ENCODE measurements around the gene SPHKAP. TPM values are rescaled to one million over a fixed set of nuclear protein-coding genes. Genes with fewer than 3 reads are reported as not detected.

Gene SPHKAP
- total RNA-seq, 1 donor from 2014 or later: not detected

DNA sequence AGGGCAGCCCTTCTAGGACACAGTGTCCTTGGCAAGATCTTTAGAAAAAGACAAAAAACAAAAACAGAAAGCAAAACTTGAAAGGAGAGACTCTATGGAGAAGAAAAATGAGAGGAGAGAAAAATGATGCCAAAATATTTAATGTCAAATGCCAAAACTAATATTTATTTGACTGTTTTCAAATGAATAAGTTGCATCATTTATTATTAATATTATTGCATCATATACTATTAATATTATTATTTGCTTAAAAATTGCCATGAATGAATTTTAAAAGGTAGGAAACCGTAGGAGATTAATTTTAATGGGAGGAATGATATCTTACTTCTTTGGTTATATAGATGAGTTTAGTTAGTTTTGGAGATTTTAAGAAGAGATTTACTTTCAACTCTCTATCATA is 165.7 kb downstream of the SPHKAP start:
- TF ChIP-seq, protein P1, sequence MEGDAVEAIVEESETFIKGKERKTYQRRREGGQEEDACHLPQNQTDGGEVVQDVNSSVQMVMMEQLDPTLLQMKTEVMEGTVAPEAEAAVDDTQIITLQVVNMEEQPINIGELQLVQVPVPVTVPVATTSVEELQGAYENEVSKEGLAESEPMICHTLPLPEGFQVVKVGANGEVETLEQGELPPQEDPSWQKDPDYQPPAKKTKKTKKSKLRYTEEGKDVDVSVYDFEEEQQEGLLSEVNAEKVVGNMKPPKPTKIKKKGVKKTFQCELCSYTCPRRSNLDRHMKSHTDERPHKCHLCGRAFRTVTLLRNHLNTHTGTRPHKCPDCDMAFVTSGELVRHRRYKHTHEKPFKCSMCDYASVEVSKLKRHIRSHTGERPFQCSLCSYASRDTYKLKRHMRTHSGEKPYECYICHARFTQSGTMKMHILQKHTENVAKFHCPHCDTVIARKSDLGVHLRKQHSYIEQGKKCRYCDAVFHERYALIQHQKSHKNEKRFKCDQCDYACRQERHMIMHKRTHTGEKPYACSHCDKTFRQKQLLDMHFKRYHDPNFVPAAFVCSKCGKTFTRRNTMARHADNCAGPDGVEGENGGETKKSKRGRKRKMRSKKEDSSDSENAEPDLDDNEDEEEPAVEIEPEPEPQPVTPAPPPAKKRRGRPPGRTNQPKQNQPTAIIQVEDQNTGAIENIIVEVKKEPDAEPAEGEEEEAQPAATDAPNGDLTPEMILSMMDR (conservative IDR thresholded peaks at IDR 0.05): no peak
- peaks cover 4% of the 10 kb centered on the region for H3K4me1 Mint-ChIP-seq
- no peak for DNase-seq (ENCODE audit: low read depth, low spot score)
- H3K27me3 Mint-ChIP-seq (ENCODE audit: low read depth): no peaks in the 10 kb centered on the region
- no peaks in the 10 kb centered on the region for H3K36me3 Mint-ChIP-seq (ENCODE audit: low read depth)
- no peak overlapping the region for H3K4me3 Mint-ChIP-seq
- peaks cover 7% of the 10 kb centered on the region for H3K9me3 Mint-ChIP-seq
- no peak overlapping the region for H3K27ac Mint-ChIP-seq (ENCODE audit: unreplicated experiment)

DNA sequence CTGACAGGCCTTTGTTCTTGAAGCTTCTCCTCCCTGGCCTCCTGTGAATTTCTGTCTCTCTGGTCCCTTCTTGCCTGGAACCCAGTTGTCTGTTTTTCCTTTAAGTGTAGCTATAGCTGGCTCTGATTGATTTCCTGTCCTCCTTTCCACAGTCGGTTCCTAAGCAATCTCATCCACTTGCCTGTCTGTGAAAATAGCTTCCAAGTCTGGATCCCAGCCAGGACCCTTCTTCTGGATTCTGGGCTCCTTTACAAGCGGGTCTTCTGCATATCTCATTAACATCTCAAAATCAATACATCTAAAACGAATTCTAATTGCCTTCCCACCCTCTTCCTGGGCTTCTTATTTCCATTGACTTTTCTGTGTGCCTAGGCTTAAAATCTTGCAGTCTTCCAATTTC is 185.1 kb downstream of the SPHKAP start:
- no peak overlapping the region for H3K27ac Mint-ChIP-seq (ENCODE audit: unreplicated experiment)

DNA sequence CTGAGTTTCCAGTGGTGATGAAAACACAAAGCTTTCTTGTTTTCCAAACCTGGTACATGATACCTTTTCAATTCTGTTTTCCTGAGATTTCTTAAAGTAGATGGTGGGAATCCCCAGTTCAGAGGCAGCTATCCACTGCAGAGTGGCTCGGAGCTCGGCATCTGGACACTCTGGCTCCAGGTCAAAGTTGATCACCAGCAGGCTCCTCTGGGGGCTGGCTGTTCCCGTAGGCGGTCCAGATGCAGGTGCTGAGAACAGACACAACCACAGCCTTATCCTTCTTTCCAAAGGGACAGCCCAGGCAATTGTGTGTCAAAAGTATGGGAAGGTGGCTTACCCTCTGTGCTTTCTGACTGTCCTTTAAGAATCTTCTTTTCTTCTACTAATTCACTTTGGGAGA is 190.6 kb downstream of the SPHKAP start:
- H3K4me1 Mint-ChIP-seq: no peaks in the 10 kb centered on the region
- H3K27ac Mint-ChIP-seq (ENCODE audit: unreplicated experiment): no peak overlapping the region
- peaks cover 3% of the 10 kb centered on the region for H3K27me3 Mint-ChIP-seq (ENCODE audit: low read depth)
- no peaks in the 10 kb centered on the region for H3K36me3 Mint-ChIP-seq (ENCODE audit: low read depth)
- DNase-seq (ENCODE audit: low read depth, low spot score): no peak
- no peaks in the 10 kb centered on the region for H3K9me3 Mint-ChIP-seq
- TF ChIP-seq, protein P1 (conservative IDR thresholded peaks at IDR 0.05): no peak
- no peak overlapping the region for H3K4me3 Mint-ChIP-seq

More for the DNA sequence above, 185.1 kb downstream of the SPHKAP start:
- H3K4me1 Mint-ChIP-seq: no peaks in the 10 kb centered on the region
- no peaks in the 10 kb centered on the region for H3K9me3 Mint-ChIP-seq
- H3K4me3 Mint-ChIP-seq: no peak overlapping the region
- no peaks in the 10 kb centered on the region for H3K27me3 Mint-ChIP-seq (ENCODE audit: low read depth)
- DNase-seq (ENCODE audit: low read depth, low spot score): no peak
- TF ChIP-seq, protein P1 (conservative IDR thresholded peaks at IDR 0.05): no peak
- no peaks in the 10 kb centered on the region for H3K36me3 Mint-ChIP-seq (ENCODE audit: low read depth)

DNA sequence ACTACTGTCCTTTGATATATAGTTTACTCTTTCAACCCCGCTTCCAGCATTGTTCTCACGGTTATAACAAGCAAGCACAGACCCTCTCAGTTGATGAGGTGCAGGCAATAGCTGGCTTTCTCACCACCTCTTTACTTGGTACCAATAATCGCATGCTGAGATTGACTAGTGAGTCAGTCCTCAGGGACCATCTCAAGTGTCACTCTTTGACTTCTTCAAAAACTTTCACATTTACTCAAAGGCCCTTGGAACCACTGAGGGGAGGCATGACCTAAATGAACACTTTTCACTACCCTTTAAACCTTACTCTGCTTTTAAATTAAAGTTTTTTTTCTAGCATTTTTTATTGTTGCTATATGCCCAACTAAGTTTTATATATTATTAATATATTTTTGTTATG is 208.2 kb downstream of the SPHKAP start:
- no peak for DNase-seq (ENCODE audit: low read depth, low spot score)
- Mint-ChIP-seq H3K4me1 (no peaks in the 10 kb centered on the region), H3K27me3 (ENCODE audit: low read depth) (no peaks in the 10 kb centered on the region), H3K27ac (ENCODE audit: unreplicated experiment) (no peak overlapping the region), H3K4me3 (no peak overlapping the region), H3K9me3 (peaks cover 2% of the 10 kb centered on the region), H3K36me3 (ENCODE audit: low read depth) (no peaks in the 10 kb centered on the region)
- TF ChIP-seq, protein P1 (conservative IDR thresholded peaks at IDR 0.05): no peak

DNA sequence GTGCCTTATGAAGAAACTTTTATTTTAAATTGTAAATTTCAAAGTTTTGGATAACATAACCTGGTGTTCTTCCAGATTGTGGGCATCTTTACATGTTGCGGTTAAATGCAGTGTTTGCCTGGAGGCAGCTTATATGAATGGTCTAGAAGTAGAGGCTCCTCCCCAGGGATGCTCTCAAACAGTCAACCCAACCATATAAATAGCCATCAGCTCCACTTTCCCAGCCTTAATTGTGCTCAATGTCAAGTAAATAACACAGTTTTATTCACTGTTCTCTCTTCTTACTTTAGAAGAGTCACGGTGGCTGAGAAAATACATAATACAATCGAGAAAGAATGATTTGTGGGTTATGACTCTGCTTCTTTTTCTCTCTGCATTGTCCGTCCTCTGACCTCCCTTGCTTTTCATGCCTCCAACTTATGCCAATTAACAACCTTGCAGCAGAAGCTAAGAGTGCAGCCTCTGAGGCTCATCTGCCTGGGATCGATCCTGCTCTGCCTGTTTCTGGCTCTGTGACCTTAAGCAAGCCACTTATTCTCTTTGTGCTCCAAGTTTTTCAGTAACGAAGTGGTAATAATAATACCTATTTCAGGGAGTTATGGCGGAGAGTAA is 209.8 kb downstream of the SPHKAP start:
- H3K27me3 Mint-ChIP-seq (ENCODE audit: low read depth): peaks cover 2% of the 10 kb centered on the region
- H3K4me3 Mint-ChIP-seq: no peak overlapping the region

More for the DNA sequence above, 209.8 kb downstream of the SPHKAP start:
- Mint-ChIP-seq H3K4me1 (no peaks in the 10 kb centered on the region), H3K9me3 (peaks cover 2% of the 10 kb centered on the region), H3K27ac (ENCODE audit: unreplicated experiment) (no peak overlapping the region), H3K36me3 (ENCODE audit: low read depth) (no peaks in the 10 kb centered on the region)
- TF ChIP-seq, protein P1 (conservative IDR thresholded peaks at IDR 0.05): no peak
- DNase-seq (ENCODE audit: low read depth, low spot score): no peak

Measured in neural crest cell (in vitro differentiated cells).